ENCODE measurements around the gene CROT. TPM values are rescaled to one million over a fixed set of nuclear protein-coding genes. Genes with fewer than 3 reads are reported as not detected.

The CROT gene
- total and polyA plus RNA-seq, 2 experiments from 2014 or later, result 8.9 to 14.0 TPM

DNA sequence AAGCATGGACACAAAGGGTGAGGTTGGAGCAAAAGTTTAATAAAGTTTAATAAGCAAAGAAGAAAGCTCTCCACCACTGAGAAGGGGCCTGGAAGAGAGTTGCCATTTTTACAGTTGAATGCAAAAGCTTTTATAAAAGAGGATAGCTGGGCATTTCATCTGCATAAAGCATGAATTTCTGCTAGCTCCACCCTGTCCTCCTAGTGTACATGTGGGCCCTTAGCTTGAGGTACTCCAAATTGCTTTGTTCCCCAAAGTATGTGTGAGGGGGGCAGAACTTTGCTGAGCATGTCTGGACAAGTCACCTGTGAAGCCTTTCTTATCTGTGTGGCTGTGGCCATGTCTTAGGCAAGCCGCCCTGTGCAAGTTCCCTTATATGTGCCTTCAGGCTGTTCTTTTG lies 22.6 kb upstream of the CROT start:
- H3K36me3 Mint-ChIP-seq (ENCODE audit: low read depth), result peaks cover 48% of the 10 kb centered on the region
- no peak for ATAC-seq
- peaks cover 1% of the 10 kb centered on the region; the same call in 1 of the 2 replicates for H3K36me3 ChIP-seq (ENCODE audit: insufficient read depth)
- no peaks in the 10 kb centered on the region for H3F3A ChIP-seq (replicated peaks; ENCODE audit: low read depth)
- H3K27me3 ChIP-seq (ENCODE audit: insufficient read depth), result no peaks in the 10 kb centered on the region
- no peaks in the 10 kb centered on the region for H3K4me1 ChIP-seq (ENCODE audit: insufficient read depth)
- H3K9me2 ChIP-seq (ENCODE audit: insufficient read depth), result no peaks in the 10 kb centered on the region
- H3K4me3 ChIP-seq, result no peak overlapping the region
- TF ChIP-seq, protein P1, sequence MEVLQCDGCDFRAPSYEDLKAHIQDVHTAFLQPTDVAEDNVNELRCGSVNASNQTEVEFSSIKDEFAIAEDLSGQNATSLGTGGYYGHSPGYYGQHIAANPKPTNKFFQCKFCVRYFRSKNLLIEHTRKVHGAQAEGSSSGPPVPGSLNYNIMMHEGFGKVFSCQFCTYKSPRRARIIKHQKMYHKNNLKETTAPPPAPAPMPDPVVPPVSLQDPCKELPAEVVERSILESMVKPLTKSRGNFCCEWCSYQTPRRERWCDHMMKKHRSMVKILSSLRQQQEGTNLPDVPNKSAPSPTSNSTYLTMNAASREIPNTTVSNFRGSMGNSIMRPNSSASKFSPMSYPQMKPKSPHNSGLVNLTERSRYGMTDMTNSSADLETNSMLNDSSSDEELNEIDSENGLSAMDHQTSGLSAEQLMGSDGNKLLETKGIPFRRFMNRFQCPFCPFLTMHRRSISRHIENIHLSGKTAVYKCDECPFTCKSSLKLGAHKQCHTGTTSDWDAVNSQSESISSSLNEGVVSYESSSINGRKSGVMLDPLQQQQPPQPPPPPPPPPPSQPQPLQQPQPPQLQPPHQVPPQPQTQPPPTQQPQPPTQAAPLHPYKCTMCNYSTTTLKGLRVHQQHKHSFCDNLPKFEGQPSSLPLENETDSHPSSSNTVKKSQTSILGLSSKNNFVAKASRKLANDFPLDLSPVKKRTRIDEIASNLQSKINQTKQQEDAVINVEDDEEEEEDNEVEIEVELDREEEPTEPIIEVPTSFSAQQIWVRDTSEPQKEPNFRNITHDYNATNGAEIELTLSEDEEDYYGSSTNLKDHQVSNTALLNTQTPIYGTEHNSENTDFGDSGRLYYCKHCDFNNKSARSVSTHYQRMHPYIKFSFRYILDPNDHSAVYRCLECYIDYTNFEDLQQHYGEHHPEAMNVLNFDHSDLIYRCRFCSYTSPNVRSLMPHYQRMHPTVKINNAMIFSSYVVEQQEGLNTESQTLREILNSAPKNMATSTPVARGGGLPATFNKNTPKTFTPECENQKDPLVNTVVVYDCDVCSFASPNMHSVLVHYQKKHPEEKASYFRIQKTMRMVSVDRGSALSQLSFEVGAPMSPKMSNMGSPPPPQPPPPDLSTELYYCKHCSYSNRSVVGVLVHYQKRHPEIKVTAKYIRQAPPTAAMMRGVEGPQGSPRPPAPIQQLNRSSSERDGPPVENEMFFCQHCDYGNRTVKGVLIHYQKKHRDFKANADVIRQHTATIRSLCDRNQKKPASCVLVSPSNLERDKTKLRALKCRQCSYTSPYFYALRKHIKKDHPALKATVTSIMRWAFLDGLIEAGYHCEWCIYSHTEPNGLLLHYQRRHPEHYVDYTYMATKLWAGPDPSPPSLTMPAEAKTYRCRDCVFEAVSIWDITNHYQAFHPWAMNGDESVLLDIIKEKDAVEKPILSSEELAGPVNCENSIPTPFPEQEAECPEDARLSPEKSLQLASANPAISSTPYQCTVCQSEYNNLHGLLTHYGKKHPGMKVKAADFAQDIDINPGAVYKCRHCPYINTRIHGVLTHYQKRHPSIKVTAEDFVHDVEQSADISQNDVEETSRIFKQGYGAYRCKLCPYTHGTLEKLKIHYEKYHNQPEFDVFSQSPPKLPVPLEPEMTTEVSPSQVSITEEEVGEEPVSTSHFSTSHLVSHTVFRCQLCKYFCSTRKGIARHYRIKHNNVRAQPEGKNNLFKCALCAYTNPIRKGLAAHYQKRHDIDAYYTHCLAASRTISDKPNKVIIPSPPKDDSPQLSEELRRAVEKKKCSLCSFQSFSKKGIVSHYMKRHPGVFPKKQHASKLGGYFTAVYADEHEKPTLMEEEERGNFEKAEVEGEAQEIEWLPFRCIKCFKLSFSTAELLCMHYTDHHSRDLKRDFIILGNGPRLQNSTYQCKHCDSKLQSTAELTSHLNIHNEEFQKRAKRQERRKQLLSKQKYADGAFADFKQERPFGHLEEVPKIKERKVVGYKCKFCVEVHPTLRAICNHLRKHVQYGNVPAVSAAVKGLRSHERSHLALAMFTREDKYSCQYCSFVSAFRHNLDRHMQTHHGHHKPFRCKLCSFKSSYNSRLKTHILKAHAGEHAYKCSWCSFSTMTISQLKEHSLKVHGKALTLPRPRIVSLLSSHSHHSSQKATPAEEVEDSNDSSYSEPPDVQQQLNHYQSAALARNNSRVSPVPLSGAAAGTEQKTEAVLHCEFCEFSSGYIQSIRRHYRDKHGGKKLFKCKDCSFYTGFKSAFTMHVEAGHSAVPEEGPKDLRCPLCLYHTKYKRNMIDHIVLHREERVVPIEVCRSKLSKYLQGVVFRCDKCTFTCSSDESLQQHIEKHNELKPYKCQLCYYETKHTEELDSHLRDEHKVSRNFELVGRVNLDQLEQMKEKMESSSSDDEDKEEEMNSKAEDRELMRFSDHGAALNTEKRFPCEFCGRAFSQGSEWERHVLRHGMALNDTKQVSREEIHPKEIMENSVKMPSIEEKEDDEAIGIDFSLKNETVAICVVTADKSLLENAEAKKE (CRISPR knock-in tag; IDR thresholded peaks at IDR 0.05), result no peak
- no peak for TF ChIP-seq NANOG (IDR thresholded peaks at IDR 0.05; ENCODE audit: borderline replicate concordance)
- TF ChIP-seq, protein P2, sequence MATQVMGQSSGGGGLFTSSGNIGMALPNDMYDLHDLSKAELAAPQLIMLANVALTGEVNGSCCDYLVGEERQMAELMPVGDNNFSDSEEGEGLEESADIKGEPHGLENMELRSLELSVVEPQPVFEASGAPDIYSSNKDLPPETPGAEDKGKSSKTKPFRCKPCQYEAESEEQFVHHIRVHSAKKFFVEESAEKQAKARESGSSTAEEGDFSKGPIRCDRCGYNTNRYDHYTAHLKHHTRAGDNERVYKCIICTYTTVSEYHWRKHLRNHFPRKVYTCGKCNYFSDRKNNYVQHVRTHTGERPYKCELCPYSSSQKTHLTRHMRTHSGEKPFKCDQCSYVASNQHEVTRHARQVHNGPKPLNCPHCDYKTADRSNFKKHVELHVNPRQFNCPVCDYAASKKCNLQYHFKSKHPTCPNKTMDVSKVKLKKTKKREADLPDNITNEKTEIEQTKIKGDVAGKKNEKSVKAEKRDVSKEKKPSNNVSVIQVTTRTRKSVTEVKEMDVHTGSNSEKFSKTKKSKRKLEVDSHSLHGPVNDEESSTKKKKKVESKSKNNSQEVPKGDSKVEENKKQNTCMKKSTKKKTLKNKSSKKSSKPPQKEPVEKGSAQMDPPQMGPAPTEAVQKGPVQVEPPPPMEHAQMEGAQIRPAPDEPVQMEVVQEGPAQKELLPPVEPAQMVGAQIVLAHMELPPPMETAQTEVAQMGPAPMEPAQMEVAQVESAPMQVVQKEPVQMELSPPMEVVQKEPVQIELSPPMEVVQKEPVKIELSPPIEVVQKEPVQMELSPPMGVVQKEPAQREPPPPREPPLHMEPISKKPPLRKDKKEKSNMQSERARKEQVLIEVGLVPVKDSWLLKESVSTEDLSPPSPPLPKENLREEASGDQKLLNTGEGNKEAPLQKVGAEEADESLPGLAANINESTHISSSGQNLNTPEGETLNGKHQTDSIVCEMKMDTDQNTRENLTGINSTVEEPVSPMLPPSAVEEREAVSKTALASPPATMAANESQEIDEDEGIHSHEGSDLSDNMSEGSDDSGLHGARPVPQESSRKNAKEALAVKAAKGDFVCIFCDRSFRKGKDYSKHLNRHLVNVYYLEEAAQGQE (IDR thresholded peaks at IDR 0.05; ENCODE audit: unreplicated experiment), result no peak
- no peak for TF ChIP-seq EZH2phosphoT487 (IDR thresholded peaks at IDR 0.05; ENCODE audit: unreplicated experiment)
- no peak for TF ChIP-seq POLR2AphosphoS5 (IDR thresholded peaks at IDR 0.05; ENCODE audit: low read depth)
- TF ChIP-seq JUNB (IDR thresholded peaks at IDR 0.05; ENCODE audit: unreplicated experiment), result no peak
- no peak for TF ChIP-seq STAT1 (IDR thresholded peaks at IDR 0.05; ENCODE audit: unreplicated experiment)
- TF ChIP-seq, protein P3, sequence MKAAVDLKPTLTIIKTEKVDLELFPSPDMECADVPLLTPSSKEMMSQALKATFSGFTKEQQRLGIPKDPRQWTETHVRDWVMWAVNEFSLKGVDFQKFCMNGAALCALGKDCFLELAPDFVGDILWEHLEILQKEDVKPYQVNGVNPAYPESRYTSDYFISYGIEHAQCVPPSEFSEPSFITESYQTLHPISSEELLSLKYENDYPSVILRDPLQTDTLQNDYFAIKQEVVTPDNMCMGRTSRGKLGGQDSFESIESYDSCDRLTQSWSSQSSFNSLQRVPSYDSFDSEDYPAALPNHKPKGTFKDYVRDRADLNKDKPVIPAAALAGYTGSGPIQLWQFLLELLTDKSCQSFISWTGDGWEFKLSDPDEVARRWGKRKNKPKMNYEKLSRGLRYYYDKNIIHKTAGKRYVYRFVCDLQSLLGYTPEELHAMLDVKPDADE (IDR thresholded peaks at IDR 0.05), result no peak
- no peak for TF ChIP-seq ZNF331 (CRISPR knock-in tag; IDR thresholded peaks at IDR 0.05; ENCODE audit: low read depth)
- TF ChIP-seq, protein P4, sequence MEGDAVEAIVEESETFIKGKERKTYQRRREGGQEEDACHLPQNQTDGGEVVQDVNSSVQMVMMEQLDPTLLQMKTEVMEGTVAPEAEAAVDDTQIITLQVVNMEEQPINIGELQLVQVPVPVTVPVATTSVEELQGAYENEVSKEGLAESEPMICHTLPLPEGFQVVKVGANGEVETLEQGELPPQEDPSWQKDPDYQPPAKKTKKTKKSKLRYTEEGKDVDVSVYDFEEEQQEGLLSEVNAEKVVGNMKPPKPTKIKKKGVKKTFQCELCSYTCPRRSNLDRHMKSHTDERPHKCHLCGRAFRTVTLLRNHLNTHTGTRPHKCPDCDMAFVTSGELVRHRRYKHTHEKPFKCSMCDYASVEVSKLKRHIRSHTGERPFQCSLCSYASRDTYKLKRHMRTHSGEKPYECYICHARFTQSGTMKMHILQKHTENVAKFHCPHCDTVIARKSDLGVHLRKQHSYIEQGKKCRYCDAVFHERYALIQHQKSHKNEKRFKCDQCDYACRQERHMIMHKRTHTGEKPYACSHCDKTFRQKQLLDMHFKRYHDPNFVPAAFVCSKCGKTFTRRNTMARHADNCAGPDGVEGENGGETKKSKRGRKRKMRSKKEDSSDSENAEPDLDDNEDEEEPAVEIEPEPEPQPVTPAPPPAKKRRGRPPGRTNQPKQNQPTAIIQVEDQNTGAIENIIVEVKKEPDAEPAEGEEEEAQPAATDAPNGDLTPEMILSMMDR (conservative IDR thresholded peaks at IDR 0.05; ENCODE audit: low read depth in 2 of 2), result no peak
- no peak overlapping the region for H3K27ac ChIP-seq (ENCODE audit: low read depth)
- no peak overlapping the region for H3K27ac Mint-ChIP-seq
- no peaks in the 10 kb centered on the region for H3K27me3 Mint-ChIP-seq (ENCODE audit: insufficient read depth, low read depth, poor library complexity)
- H3K79me2 ChIP-seq (replicated peaks; ENCODE audit: insufficient read depth), result no peaks in the 10 kb centered on the region
- H2AFZ ChIP-seq, result no peak overlapping the region
- no peaks in the 10 kb centered on the region for H3K4me1 Mint-ChIP-seq
- no peak for DNase-seq (ENCODE audit: low spot score)
- no peak overlapping the region for H3K4me2 ChIP-seq
- no peaks in the 10 kb centered on the region for H4K20me1 ChIP-seq (replicated peaks; ENCODE audit: insufficient read depth)
- H3K4me3 Mint-ChIP-seq, result no peak overlapping the region
- H3K9me3 Mint-ChIP-seq, result peaks cover 63% of the 10 kb centered on the region

Data from GM23338 (cell line).